ENCODE measurements around the gene UAP1L1. TPM values are rescaled to one million over a fixed set of nuclear protein-coding genes. Genes with fewer than 3 reads are reported as not detected.

Gene UAP1L1
- total and polyA plus RNA-seq, 9 of the 15 experiments (the other 6 are each of a cell fraction or from before 2014, with no cell fraction given): 0.20 to 8.6 (median 3.7) TPM

- peak; percentile 83; the same call in 1 of the 2 replicates for TF ChIP-seq ZNF395 (CRISPR knock-in tag; IDR thresholded peaks at IDR 0.05)
- peak; percentile 41; the same call in 1 of the 2 replicates for TF ChIP-seq CREB1 (IDR thresholded peaks at IDR 0.05)
- TF ChIP-seq CREB1 (CRISPR knock-in tag; IDR thresholded peaks at IDR 0.05): no peak
- TF ChIP-seq MEIS2 (IDR thresholded peaks at IDR 0.05; ENCODE audit: partially characterized antibody): peak; percentile 5
- peak; percentile 99 for TF ChIP-seq ZNF384 (IDR thresholded peaks at IDR 0.05; ENCODE audit: low read depth, low read length)
- 0 out of 2 replicates have a peak, but pooled peaks have one; percentile 26 for TF ChIP-seq GMEB1 (CRISPR knock-in tag; IDR thresholded peaks at IDR 0.05)
Measured at GRCh38 chr9:137070201-137070905, 7.0 kb upstream of the UAP1L1 start, which contains the start of gene SAPCD2 (continued).

- peaks cover 39% of the 10 kb centered on the region for H3K79me2 ChIP-seq (ENCODE audit: control insufficient read depth, insufficient read depth, low read length)
- DNase-seq (ENCODE audit: extremely low read depth in 1 of 4, low spot score in 3 of 4) (peak in 1 of 4 experiments; percentile 61), FAIRE-seq (no peak), ATAC-seq (peak; percentile 51)
- ChIA-PET POLR2A (interaction anchor here (0.7 to 2.5 kb wide), 10 partner anchors 12 to 223 kb away, joined by 3 to 14 read pairs (median 4); partner anchors contain the start of genes MAN1B1 and TUBB4B), CTCF (ENCODE audit: low intra/inter-chr PET ratio) (interaction anchor here (0.6 kb wide), 1 partner anchor 25 kb away, joined by 7 read pairs; no protein-coding TSS in a partner anchor)
- peak overlapping the region; percentile 73 for H2AFZ ChIP-seq (ENCODE audit: low read depth, low read length)
- peak overlapping the region; percentile 91 for H3K4me2 ChIP-seq (ENCODE audit: insufficient read depth, low read length)
- H3K27ac ChIP-seq (ENCODE audit: extremely low read depth, low read depth, low read length): peak overlapping the region; percentile 88
- H3K9me1 ChIP-seq (ENCODE audit: control insufficient read depth, insufficient read depth, low read length): peaks cover 8% of the 10 kb centered on the region
- 7% methylated on average over 5 of the region's 6 CpGs for WGBS (ENCODE audit: insufficient coverage, low coverage, missing lambda C conversion rate)
- peaks cover 16% of the 10 kb centered on the region; the same call in 1 of the 3 replicates for H3K36me3 ChIP-seq (ENCODE audit: control insufficient read depth, insufficient read depth, low read length)
- H3K4me3 ChIP-seq: peak overlapping the region; percentile 65
- H3K27me3 ChIP-seq (ENCODE audit: control insufficient read depth in 2 of 2, insufficient read depth in 2 of 2, low read length in 2 of 2): no peaks in the 10 kb centered on the region
- peak overlapping the region; percentile 86 to 91 for H3K9ac ChIP-seq (ENCODE audit: insufficient read depth in 1 of 2, low read depth in 2 of 2, low read length in 2 of 2)
- no peaks in the 10 kb centered on the region for H3K9me3 ChIP-seq (replicated peaks; ENCODE audit: control insufficient read depth, insufficient read depth, low read depth, low read length)
- in situ Hi-C loops (cut with MboI): no loop called here
- peaks cover 42 to 73% of the 10 kb centered on the region in 2 experiments for H3K4me1 ChIP-seq (replicated peaks in 1 of 2; ENCODE audit: control insufficient read depth in 2 of 2, insufficient read depth in 2 of 2, low read length in 2 of 2)
- BruUV-seq (replicated peaks): TSS peak; percentile 83
- intact Hi-C loops (cut with micrococcal nuclease): no loop called here
- peaks cover 14% of the 10 kb centered on the region for H4K20me1 ChIP-seq (replicated peaks; ENCODE audit: control insufficient read depth, insufficient read depth, low read length)
- no peak for TF ChIP-seq ZNF184 (CRISPR knock-in tag; IDR thresholded peaks at IDR 0.05)
- TF ChIP-seq HDAC1 (IDR thresholded peaks at IDR 0.05): 0 out of 4 replicates have a peak, but pooled peaks of 1 of the 2 experiments have one; percentile 8
- TF ChIP-seq LCOR (CRISPR knock-in tag; IDR thresholded peaks at IDR 0.05): 0 out of 2 replicates have a peak, but pooled peaks have one; percentile 14
- TF ChIP-seq NKRF (IDR thresholded peaks at IDR 0.05; ENCODE audit: borderline replicate concordance): no peak; the same call in 1 of the 2 replicates
- TF ChIP-seq ZNF740 (CRISPR knock-in tag; IDR thresholded peaks at IDR 0.05): peak; percentile 92
- no peak for TF ChIP-seq ZNF740 (tag; IDR thresholded peaks at IDR 0.05)
- TF ChIP-seq POLR2A (conservative IDR thresholded peaks at IDR 0.05): 0 out of 2 replicates have a peak, but pooled peaks have one; percentile 8
- TF ChIP-seq MIER1 (IDR thresholded peaks at IDR 0.05; ENCODE audit: low read depth): 0 out of 2 replicates have a peak, but pooled peaks have one; percentile 32
- no peak for TF ChIP-seq MECOM (CRISPR knock-in tag; IDR thresholded peaks at IDR 0.05)
Measured at GRCh38 chr9:137070906-137071275, 6.4 kb upstream of the UAP1L1 start.

Measured in K562 (cell line).